ENCODE data around the gene PHF10.

- TF ChIP-seq YY1 (IDR thresholded peaks at IDR 0.05; ENCODE audit: low read depth) (no peak), EGR1 (IDR thresholded peaks at IDR 0.05) (no peak), EP300 (IDR thresholded peaks at IDR 0.05; ENCODE audit: borderline replicate concordance) (no peak), FOXM1 (IDR thresholded peaks at IDR 0.05; ENCODE audit: borderline replicate concordance, low read depth) (no peak), MAX (IDR thresholded peaks at IDR 0.05) (no peak), RAD21 (IDR thresholded peaks at IDR 0.05; ENCODE audit: low read depth) (no peak), USF1 (IDR thresholded peaks at IDR 0.05) (no peak), NFIC (IDR thresholded peaks at IDR 0.05) (no peak), CEBPB (IDR thresholded peaks at IDR 0.05) (no peak), REST (IDR thresholded peaks at IDR 0.05; ENCODE audit: low read depth) (no peak), TAF1 (IDR thresholded peaks at IDR 0.05; ENCODE audit: low read depth) (no peak)
Observed at GRCh38 chr6:169669889-169670288, 54.4 kb downstream of the PHF10 start.
